T47D (cell line): ENCODE measurements around the gene HS6ST2.
A peak's percentile ranks its signal among the peaks of the same experiment; 100 is the strongest.

Experiments
- DNase-seq, 2 experiments: peaks; one replicate each; pipeline versions ENCODE4 v3.0.0 to v3.0.0-alpha.2; 2011 to 2012; ENCODE audit warnings: low read depth in 1 of 2, low spot score in 1 of 2
- JUND ChIP-seq: IDR thresholded peaks from 2 replicates; pipeline ENCODE4 v1.6.1; 2012; ENCODE audit warnings: low read depth
- in situ Hi-C: cut with HindIII; loops from 2 replicates; pipeline ENCODE4 v1.10.0; 2016; ENCODE audit warnings: low sequenced_read_pairs, low pct_unique_long_range_greater_than_20kb

HS6ST2 gene

GRCh38 chrX:132590350-132591026 is 367.9 kb downstream of the HS6ST2 start:
- DNase-seq, result no peak
- in situ Hi-C loops, result no loop called here
- no peak for TF ChIP-seq JUND

DNA sequence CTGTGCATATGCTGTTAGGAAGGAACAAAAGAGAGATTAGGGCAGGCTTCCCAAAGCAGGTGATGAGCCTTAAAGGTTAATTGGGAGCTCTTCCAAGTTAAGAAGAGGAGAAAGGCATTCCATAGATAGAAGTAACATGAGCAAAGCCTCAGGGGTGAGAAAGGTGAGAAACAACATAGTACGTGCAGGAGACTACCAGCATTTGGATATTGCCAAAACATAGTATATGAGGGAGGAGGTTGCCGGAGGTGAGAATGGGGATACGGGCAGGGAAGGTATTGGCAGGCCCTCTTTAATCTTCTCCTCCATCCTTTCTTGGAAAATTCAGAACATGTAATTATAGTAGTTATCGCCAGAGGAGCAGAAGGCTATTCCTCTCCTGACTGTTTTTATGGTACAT is 373.5 kb downstream of the HS6ST2 start:
- TF ChIP-seq JUND, result no peak
- in situ Hi-C loops, result no loop called here

GRCh38 chrX:132576939-132577338 is 381.5 kb downstream of the HS6ST2 start:
- peak in 1 of 2 experiments; percentile 0 for DNase-seq
- TF ChIP-seq JUND, result no peak
- in situ Hi-C loops, result no loop called here

More for the DNA sequence above, 373.5 kb downstream of the HS6ST2 start:
- no peak for DNase-seq
